CD4-positive, CD25-positive, alpha-beta regulatory T cell (primary cell): Measurements from ENCODE around the gene XBP1. TPM values are rescaled to one million over a fixed set of nuclear protein-coding genes. Genes with fewer than 3 reads are reported as not detected.
"Not testable (repeated sequence)": the region's sequence is repeated elsewhere in the genome, so short reads cannot be mapped to it uniquely, and the experiment has no call there.

Experiments used
- ATAC-seq, 2 donors: fragments of 150-1000 bp; cut with Tn5 transposase; one replicate each; pipeline ENCODE4 v1.10.0; 2021; ENCODE audit warnings: low read depth in 2 of 2, moderate number of reproducible peaks in 2 of 2, moderate library complexity in 1 of 2
- DNase-seq, 3 donors: peaks; one replicate each; pipeline versions ENCODE4 v3.0.0 to v3.0.0-alpha.2; 2012 to 2022; ENCODE audit warnings: mixed read lengths in 1 of 3
- H3K27ac ChIP-seq: one replicate; pipeline ENCODE4 v1.7.0; 2013; ENCODE audit warnings: mild to moderate bottlenecking, low read length; ENCODE audit not compliant: insufficient read depth, poor library complexity, severe bottlenecking
- H3K27me3 ChIP-seq: one replicate; pipeline ENCODE4 v1.7.0; 2013; ENCODE audit warnings: low read length; ENCODE audit not compliant: control insufficient read depth, insufficient read depth
- H3K36me3 ChIP-seq: one replicate; pipeline ENCODE4 v1.7.0; 2013; ENCODE audit warnings: mild to moderate bottlenecking, low read length, moderate library complexity; ENCODE audit not compliant: control insufficient read depth, insufficient read depth
- H3K4me1 ChIP-seq: 2 replicates; pipeline ENCODE4 v1.7.0; 2013; ENCODE audit warnings: mild to moderate bottlenecking, low read length; ENCODE audit not compliant: insufficient read depth, control insufficient read depth, poor library complexity, severe bottlenecking
- H3K4me3 ChIP-seq: one replicate; pipeline ENCODE4 v1.7.0; 2013; ENCODE audit warnings: low read depth, mild to moderate bottlenecking, low read length, moderate library complexity
- H3K9me3 ChIP-seq, 2 experiments: 1 replicate in 1 of 2; 2 replicates in 1 of 2; pipeline ENCODE4 v1.7.0; 2013; ENCODE audit warnings: low read length in 2 of 2, mild to moderate bottlenecking in 1 of 2, moderate library complexity in 1 of 2; ENCODE audit not compliant: control insufficient read depth in 2 of 2
- H3K27ac Mint-ChIP-seq, 3 donors: one replicate each; pipeline ENCODE4 v1.8.0; 2020 to 2022; ENCODE audit warnings: mild to moderate bottlenecking in 3 of 3, mixed read lengths in 3 of 3, moderate library complexity in 2 of 3
- H3K27me3 Mint-ChIP-seq: one replicate; pipeline ENCODE4 v1.8.0; 2022; ENCODE audit warnings: mild to moderate bottlenecking, mixed read lengths
- H3K36me3 Mint-ChIP-seq: one replicate; pipeline ENCODE4 v1.8.0; 2020; ENCODE audit warnings: mixed read lengths
- H3K4me1 Mint-ChIP-seq, 4 donors: one replicate each; pipeline ENCODE4 v1.8.0; 2020 to 2022; ENCODE audit warnings: mixed read lengths in 4 of 4, mild to moderate bottlenecking in 1 of 4
- H3K4me3 Mint-ChIP-seq, 4 donors: one replicate each; pipeline ENCODE4 v1.8.0; 2020 to 2022; ENCODE audit warnings: mild to moderate bottlenecking in 4 of 4, mixed read lengths in 4 of 4, moderate library complexity in 3 of 4
- H3K9me3 Mint-ChIP-seq, 7 donors: one replicate each; pipeline ENCODE4 v1.8.0; 2020 to 2022; ENCODE audit warnings: mixed read lengths in 7 of 7, mild to moderate bottlenecking in 3 of 7, moderate library complexity in 2 of 7
- polyA plus RNA-seq, 4 donors: library from polyadenylated mRNA; unstranded; fragments of 300-500 nt; fragmentation: Illumina TruSeq; gene quantifications; one replicate each; pipeline ENCODE4 v1.2.3, GENCODE V29; 2021
- total RNA-seq: library from RNA; stranded (reverse); gene quantifications from one replicate; pipeline ENCODE4 v1.2.3, GENCODE V29; 2022

XBP1 gene
- total and polyA plus RNA-seq, 5 donors from 2014 or later = 127 to 218 (median 145) TPM

DNA sequence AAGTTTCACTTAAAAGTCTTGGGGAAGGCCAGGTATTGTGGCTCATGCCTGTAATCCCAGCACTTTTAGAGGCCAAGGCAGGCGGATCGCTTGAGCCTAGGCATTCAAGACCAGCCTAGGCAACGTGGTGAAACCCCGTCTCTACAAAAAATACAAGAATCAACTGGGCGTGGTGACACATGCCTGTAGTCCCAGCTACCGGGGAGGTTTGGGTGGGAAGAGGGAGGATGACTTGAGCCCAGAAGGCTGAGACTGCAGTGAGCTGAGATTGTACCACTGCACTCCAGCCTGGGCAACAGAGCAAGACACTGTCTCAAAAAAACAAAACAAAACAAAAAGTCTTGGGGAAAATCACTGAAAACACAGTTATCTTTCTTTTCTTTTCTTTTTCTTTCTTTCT is 15.4 kb upstream of the XBP1 start:
- Mint-ChIP-seq H3K4me3 (peak overlapping the region in 1 of 4 donors; percentile 30), H3K4me1 (peaks cover 16 to 46% (median 31%) of the 10 kb centered on the region in 4 donors), H3K9me3 (no peaks in the 10 kb centered on the region), H3K36me3 (peaks cover 17% of the 10 kb centered on the region), H3K27ac (peak overlapping the region in 1 of 3 donors; percentile 74), H3K27me3 (no peaks in the 10 kb centered on the region)
- ATAC-seq (no peak), DNase-seq (no peak)
- Histone ChIP-seq H3K9me3 (no peaks in the 10 kb centered on the region), H3K4me3 (no peak overlapping the region), H3K36me3 (no peaks in the 10 kb centered on the region), H3K27me3 (no peaks in the 10 kb centered on the region), H3K4me1 (peaks cover 32% of the 10 kb centered on the region), H3K27ac (no peak overlapping the region)

DNA sequence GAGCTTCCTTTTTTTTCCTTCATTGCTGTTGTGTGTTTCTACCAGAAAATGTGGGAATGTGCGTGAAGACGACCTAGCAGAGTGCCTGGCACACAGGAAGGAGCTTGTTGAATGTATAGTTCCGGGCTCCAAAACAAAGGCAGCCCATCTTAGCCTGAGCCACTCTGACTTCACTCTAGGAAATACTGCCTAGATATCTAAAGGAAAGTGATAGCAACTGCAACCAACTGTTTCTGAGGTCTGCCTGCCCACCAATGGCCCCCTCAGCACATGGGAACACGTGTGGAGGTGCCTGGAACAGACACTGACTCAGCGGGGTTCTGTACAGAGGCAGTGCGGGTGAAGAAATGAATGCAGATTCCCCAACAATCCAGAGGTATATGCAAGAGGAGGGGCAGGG is 14.7 kb upstream of the XBP1 start:
- Histone ChIP-seq H3K36me3 (no peaks in the 10 kb centered on the region), H3K4me1 (peaks cover 38% of the 10 kb centered on the region), H3K27ac (no peak overlapping the region), H3K27me3 (no peaks in the 10 kb centered on the region), H3K9me3 (no peaks in the 10 kb centered on the region), H3K4me3 (no peak overlapping the region)
- H3K4me1 Mint-ChIP-seq = peaks cover 16 to 52% (median 34%) of the 10 kb centered on the region in 4 donors
- ATAC-seq = no peak
- H3K9me3 Mint-ChIP-seq = no peaks in the 10 kb centered on the region
- H3K4me3 Mint-ChIP-seq = peak overlapping the region in 1 of 4 donors; percentile 30
- H3K36me3 Mint-ChIP-seq = peaks cover 17% of the 10 kb centered on the region
- H3K27ac Mint-ChIP-seq = peak overlapping the region in 2 of 3 donors; percentile 59 to 74
- no peaks in the 10 kb centered on the region for H3K27me3 Mint-ChIP-seq
- DNase-seq = no peak

DNA sequence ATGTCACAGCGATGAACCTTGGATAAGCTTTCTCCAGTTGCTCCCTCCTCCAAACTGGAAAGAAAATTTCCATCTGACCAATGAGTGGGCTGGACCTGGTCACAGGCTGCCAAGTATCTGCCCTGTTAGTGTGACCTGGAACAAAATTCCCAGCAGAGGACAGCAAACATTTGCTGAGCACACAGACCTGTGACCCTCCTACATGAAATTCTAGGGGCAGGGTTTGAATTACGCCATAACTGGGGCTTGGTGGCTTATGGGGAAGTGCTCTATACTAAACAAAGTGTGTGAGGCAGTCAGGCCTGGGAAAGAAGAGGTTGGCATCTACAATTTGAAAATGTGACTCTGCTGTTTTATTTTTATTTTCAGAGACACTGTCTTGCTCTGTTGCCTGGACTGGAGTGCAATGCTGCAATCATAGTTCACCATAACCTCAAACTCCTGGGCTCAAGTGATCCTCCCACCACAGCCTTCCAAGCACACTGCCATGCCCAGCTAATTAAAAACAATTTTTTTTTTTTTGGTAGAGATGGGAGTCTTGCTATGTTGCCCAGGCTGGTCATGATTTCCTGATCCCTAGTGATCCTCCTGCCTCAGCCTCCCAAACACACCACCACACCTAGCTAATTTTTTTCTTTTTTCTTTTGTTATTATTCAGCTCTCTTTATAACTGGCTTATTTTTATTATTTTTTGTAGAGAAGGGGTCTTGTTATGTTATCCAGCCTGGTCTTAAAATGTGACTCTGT is 13.6 kb upstream of the XBP1 start:
- no peaks in the 10 kb centered on the region for H3K27me3 ChIP-seq
- no peaks in the 10 kb centered on the region for H3K9me3 Mint-ChIP-seq
- H3K9me3 ChIP-seq = no peaks in the 10 kb centered on the region
- peaks cover 42% of the 10 kb centered on the region for H3K4me1 ChIP-seq
- no peaks in the 10 kb centered on the region for H3K27me3 Mint-ChIP-seq
- DNase-seq (no peak), ATAC-seq (no peak)
- H3K4me1 Mint-ChIP-seq = peaks cover 18 to 60% (median 35%) of the 10 kb centered on the region in 4 donors
- no peak overlapping the region for H3K27ac ChIP-seq
- no peak overlapping the region for H3K4me3 Mint-ChIP-seq
- no peak overlapping the region for H3K4me3 ChIP-seq
- H3K36me3 ChIP-seq = peaks cover 3% of the 10 kb centered on the region
- H3K27ac Mint-ChIP-seq = peak overlapping the region in 1 of 3 donors; percentile 91
- H3K36me3 Mint-ChIP-seq = peaks cover 21% of the 10 kb centered on the region

DNA sequence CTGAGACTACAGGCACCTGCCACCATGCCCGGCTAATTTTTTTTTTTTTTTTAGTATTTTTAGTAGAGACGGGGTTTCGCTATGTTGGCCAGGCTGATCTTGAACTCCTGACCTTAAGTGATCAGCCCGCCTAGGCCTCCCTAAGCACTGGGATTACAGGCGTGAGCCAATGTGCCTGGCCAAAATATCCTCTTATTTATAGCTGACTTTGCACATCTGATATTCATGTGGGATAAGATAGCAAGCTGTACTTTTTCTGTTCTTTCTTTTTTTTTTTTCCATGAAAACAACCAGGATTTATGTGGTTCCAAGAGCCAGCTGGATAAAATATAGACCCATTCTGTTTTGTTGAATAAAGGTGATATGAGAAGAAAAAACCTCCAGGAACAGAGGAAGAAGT is 12.1 kb upstream of the XBP1 start:
- ATAC-seq (no peak), DNase-seq (no peak)
- peak overlapping the region; percentile 48 to 91 (median 78) for H3K27ac Mint-ChIP-seq
- H3K36me3 Mint-ChIP-seq = peaks cover 22% of the 10 kb centered on the region
- H3K4me3 Mint-ChIP-seq = peak overlapping the region in 3 of 4 donors; percentile 85 to 87 (median 86)
- Histone ChIP-seq H3K27ac (peak overlapping the region; percentile 64), H3K36me3 (peaks cover 3% of the 10 kb centered on the region), H3K4me1 (peaks cover 32% of the 10 kb centered on the region), H3K9me3 (no peaks in the 10 kb centered on the region), H3K4me3 (no peak overlapping the region), H3K27me3 (no peaks in the 10 kb centered on the region)
- H3K27me3 Mint-ChIP-seq = no peaks in the 10 kb centered on the region
- no peaks in the 10 kb centered on the region for H3K9me3 Mint-ChIP-seq
- H3K4me1 Mint-ChIP-seq = peaks cover 18 to 56% (median 33%) of the 10 kb centered on the region in 4 donors

DNA sequence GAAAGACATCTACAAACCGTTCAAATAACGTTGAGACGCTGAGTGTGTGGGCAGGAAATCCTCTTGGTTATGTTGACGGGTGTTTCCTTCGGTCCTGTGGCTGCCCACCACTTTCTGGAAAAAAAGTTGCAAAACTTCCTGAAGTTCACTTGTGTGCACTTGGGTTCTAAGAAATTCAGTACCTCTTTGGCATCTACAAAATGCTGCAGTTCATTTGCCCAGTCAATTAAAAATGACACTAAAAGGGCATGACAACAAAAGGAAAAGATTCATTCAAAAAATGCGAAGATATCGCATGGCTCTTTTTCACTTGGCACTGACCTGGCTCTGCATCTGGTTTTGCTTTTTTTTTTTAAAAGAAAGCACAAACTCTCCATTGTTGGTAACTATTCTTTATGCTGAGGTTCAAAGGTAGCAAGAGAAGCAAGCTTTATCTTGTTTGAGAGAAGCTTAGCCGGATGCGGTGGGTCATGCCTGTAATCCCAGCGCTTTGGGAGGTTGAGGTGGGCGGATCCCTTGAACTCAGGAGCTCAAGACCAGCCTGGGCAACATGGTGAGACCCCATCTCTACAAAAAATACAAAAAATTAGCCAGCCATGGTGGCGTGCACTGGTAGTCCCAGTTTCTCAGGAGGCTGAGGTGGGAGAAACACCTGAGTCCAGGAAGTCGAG is 10.6 kb upstream of the XBP1 start:
- Histone ChIP-seq H3K4me1 (peaks cover 32% of the 10 kb centered on the region), H3K9me3 (no peaks in the 10 kb centered on the region), H3K27me3 (no peaks in the 10 kb centered on the region), H3K27ac (peak overlapping the region; percentile 64), H3K4me3 (peak overlapping the region; percentile 78), H3K36me3 (peaks cover 3% of the 10 kb centered on the region)
- peak; percentile 23 to 48 for ATAC-seq
- H3K4me3 Mint-ChIP-seq = peak overlapping the region; percentile 59 to 87 (median 86)
- peaks cover 18 to 54% (median 33%) of the 10 kb centered on the region in 4 donors for H3K4me1 Mint-ChIP-seq
- peaks cover 22% of the 10 kb centered on the region for H3K36me3 Mint-ChIP-seq
- no peaks in the 10 kb centered on the region for H3K9me3 Mint-ChIP-seq
- H3K27me3 Mint-ChIP-seq = no peaks in the 10 kb centered on the region
- peak overlapping the region; percentile 76 to 91 (median 80) for H3K27ac Mint-ChIP-seq
- DNase-seq = peak in 1 of 3 donors; percentile 75

DNA sequence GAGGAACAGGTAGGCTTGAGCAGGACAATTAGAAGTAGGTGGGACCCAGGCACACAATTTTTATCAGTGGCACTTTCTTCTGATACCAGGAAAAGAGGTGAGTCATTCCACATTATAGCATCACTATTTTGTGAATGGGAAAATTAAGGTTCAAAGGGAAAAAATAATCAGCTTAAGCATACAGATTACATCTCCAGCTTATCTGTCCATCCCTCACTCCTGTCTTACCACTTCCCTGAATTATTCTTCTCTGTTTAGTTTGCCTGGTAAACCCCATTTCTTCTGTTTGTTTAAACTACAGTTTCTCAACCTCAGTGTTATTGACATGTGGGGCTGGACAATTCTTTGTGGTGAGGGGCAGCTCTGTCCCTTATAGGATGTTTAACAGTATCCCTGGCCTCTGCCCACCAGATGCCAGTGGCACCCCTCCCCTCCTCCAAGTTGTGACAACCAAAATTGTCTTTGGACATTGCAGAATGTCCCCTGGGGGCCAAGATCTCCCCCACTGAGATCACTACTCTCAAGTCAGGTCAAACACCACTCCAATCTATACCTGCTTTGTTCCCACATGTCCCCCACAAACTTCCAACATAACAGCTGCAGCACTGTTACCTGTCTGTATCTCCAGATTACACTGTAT is 8.5 kb upstream of the XBP1 start:
- no peak for DNase-seq
- Mint-ChIP-seq H3K4me1 (peaks cover 8 to 49% (median 31%) of the 10 kb centered on the region in 4 donors), H3K27me3 (no peaks in the 10 kb centered on the region), H3K9me3 (no peaks in the 10 kb centered on the region), H3K27ac (peak overlapping the region in 1 of 3 donors; percentile 25), H3K36me3 (peaks cover 18% of the 10 kb centered on the region), H3K4me3 (peak overlapping the region in 2 of 4 donors; percentile 19 to 70)
- Histone ChIP-seq H3K9me3 (no peaks in the 10 kb centered on the region), H3K4me1 (peaks cover 32% of the 10 kb centered on the region), H3K36me3 (peaks cover 3% of the 10 kb centered on the region), H3K27me3 (no peaks in the 10 kb centered on the region), H3K4me3 (no peak overlapping the region), H3K27ac (no peak overlapping the region)
- no peak for ATAC-seq

DNA sequence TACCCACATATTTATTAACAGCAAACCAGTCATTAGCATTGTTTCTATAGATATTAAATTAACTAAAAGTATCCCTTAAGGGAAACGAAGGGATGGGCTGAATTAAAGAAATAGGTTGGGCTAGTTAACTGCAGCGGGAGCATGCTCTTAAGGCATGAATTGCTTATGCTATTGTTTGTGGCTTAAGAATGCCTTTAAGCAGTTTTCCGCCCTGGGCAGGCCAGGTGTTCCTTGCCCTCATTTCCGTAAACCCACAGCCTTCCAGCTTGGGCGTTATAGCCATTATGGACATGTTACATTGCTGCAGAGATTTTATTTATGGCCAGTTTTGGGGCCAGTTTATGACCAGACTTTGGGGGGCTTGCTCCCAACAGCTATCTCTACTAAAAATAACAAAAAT is 5.1 kb upstream of the XBP1 start:
- H3K27me3 ChIP-seq, H3K4me3 ChIP-seq, H3K9me3 Mint-ChIP-seq, DNase-seq, H3K36me3 ChIP-seq, H3K27me3 Mint-ChIP-seq, ATAC-seq, H3K27ac Mint-ChIP-seq, H3K9me3 ChIP-seq, H3K27ac ChIP-seq: not testable (repeated sequence)
- Mint-ChIP-seq H3K4me1 (peaks cover 11 to 41% (median 27%) of the 10 kb centered on the region in 4 donors), H3K4me3 (peak overlapping the region in 1 of 4 donors; percentile 3), H3K36me3 (peaks cover 11% of the 10 kb centered on the region)
- H3K4me1 ChIP-seq = peaks cover 30% of the 10 kb centered on the region
